IMR-90 (cell line): ENCODE measurements around the gene ZNF512. TPM values are rescaled to one million over a fixed set of nuclear protein-coding genes. Genes with fewer than 3 reads are reported as not detected.

Source experiments
- ATAC-seq: fragments of 200-7000 bp; cut with Tn5 transposase; 2 replicates; pipeline ENCODE4 v1.9.1; 2020; ENCODE audit warnings: low read depth, mild to moderate bottlenecking, moderate library complexity
- BruUV-seq: library from RNA; stranded (reverse); fragments of 400-500 nt; replicated peaks from 2 replicates; lab custom pipeline; 2021; lab: Mats Ljungman, UMichigan
- CTCF ChIA-PET: fragments of 300-600 bp; formaldehyde crosslinking; extraction: SDS; loops from one replicate; lab custom pipeline; 2021; ENCODE audit warnings: antibody characterized with exemption; lab: Yijun Ruan, JAX
- POLR2A ChIA-PET: fragments of 300-600 bp; sonication (Branson Sonifier 250); formaldehyde crosslinking; loops from one replicate; lab custom pipeline; 2022; ENCODE audit warnings: antibody characterized with exemption; ENCODE audit not compliant: unreplicated experiment; lab: Charles Lee
- DNase-seq: peaks from one replicate; pipeline ENCODE4 v3.0.0; 2013
- H2AFZ ChIP-seq: replicated peaks from 2 replicates; pipeline ENCODE3; 2013; ENCODE audit warnings: low read length, mild to moderate bottlenecking; ENCODE audit not compliant: poor library complexity
- H2AK5ac ChIP-seq: 2 replicates; pipeline ENCODE4 v1.6.1; 2013; ENCODE audit warnings: low read depth, low read length, inconsistent platforms
- H2AK9ac ChIP-seq: replicated peaks from 2 replicates; pipeline ENCODE3; 2013; ENCODE audit warnings: mild to moderate bottlenecking, low read depth, low read length, moderate library complexity; ENCODE audit not compliant: poor library complexity
- H2BK120ac ChIP-seq: 2 replicates; pipeline ENCODE4 v1.6.1; 2013; ENCODE audit warnings: low read depth, low read length, inconsistent platforms
- H2BK15ac ChIP-seq: 3 replicates; pipeline ENCODE4 v1.6.1; 2013; ENCODE audit warnings: low read depth, low read length, inconsistent platforms
- H2BK20ac ChIP-seq: 2 replicates; pipeline ENCODE4 v1.6.1; 2013; ENCODE audit warnings: low read depth, mild to moderate bottlenecking, inconsistent platforms, low read length, moderate library complexity
- H2BK5ac ChIP-seq: 2 replicates; pipeline ENCODE4 v1.6.1; 2013; ENCODE audit warnings: mild to moderate bottlenecking, low read depth, low read length, inconsistent platforms; ENCODE audit not compliant: poor library complexity, severe bottlenecking
- H3K14ac ChIP-seq: replicated peaks from 2 replicates; pipeline ENCODE4 v1.6.1; 2013; ENCODE audit warnings: low read depth, low read length, inconsistent platforms
- H3K18ac ChIP-seq: 2 replicates; pipeline ENCODE4 v1.6.1; 2013; ENCODE audit warnings: low read depth, low read length, control low read depth
- H3K23ac ChIP-seq: 2 replicates; pipeline ENCODE4 v1.6.1; 2013; ENCODE audit warnings: low read depth, low read length, inconsistent platforms
- H3K27ac ChIP-seq: 2 replicates; pipeline ENCODE4 v1.5.1; 2013; ENCODE audit warnings: mild to moderate bottlenecking, control low read depth, low read length; ENCODE audit not compliant: insufficient read depth
- H3K27me3 ChIP-seq: 2 replicates; pipeline ENCODE4 v1.6.1; 2013; ENCODE audit warnings: low read length; ENCODE audit not compliant: control insufficient read depth, insufficient read depth
- H3K36me3 ChIP-seq: 2 replicates; pipeline ENCODE4 v1.6.1; 2013; ENCODE audit warnings: low read length, mixed read lengths; ENCODE audit not compliant: control insufficient read depth, insufficient read depth
- H3K4ac ChIP-seq: 2 replicates; pipeline ENCODE4 v1.6.1; 2013; ENCODE audit warnings: low read depth, low read length, inconsistent platforms
- H3K4me1 ChIP-seq: 2 replicates; pipeline ENCODE4 v1.6.1; 2013; ENCODE audit warnings: low read length, mixed read lengths; ENCODE audit not compliant: control insufficient read depth, insufficient read depth
- H3K4me2 ChIP-seq: 2 replicates; pipeline ENCODE4 v1.6.1; 2013; ENCODE audit warnings: low read depth, mild to moderate bottlenecking, control low read depth, low read length, moderate library complexity
- H3K4me3 ChIP-seq: 2 replicates; pipeline ENCODE4 v1.5.1; 2013; ENCODE audit warnings: low read depth, mild to moderate bottlenecking, control low read depth, low read length, moderate library complexity; ENCODE audit not compliant: insufficient read depth
- H3K56ac ChIP-seq: 2 replicates; pipeline ENCODE4 v1.6.1; 2013; ENCODE audit warnings: low read length, inconsistent platforms; ENCODE audit not compliant: insufficient read depth; ENCODE audit errors: extremely low read depth
- H3K79me1 ChIP-seq, 2 experiments: 2 replicates each; pipeline ENCODE4 v1.6.1; 2013; ENCODE audit warnings: low read length in 2 of 2, inconsistent platforms in 1 of 2, low read depth in 1 of 2
- H3K9ac ChIP-seq: 2 replicates; pipeline ENCODE4 v1.6.1; 2013; ENCODE audit warnings: low read depth, low read length, control low read depth
- H3K9me1 ChIP-seq: 2 replicates; pipeline ENCODE4 v1.6.1; 2013; ENCODE audit warnings: low read length, inconsistent platforms; ENCODE audit not compliant: insufficient read depth
- H3K9me3 ChIP-seq: 2 replicates; pipeline ENCODE4 v1.6.1; 2013; ENCODE audit warnings: low read length; ENCODE audit not compliant: control insufficient read depth, insufficient read depth
- H4K20me1 ChIP-seq: 2 replicates; pipeline ENCODE4 v1.6.1; 2013; ENCODE audit warnings: low read length, inconsistent platforms; ENCODE audit not compliant: insufficient read depth
- H4K5ac ChIP-seq: 2 replicates; pipeline ENCODE4 v1.6.1; 2013; ENCODE audit warnings: mild to moderate bottlenecking, low read depth, low read length, control low read depth
- H4K8ac ChIP-seq, 2 experiments: 2 replicates each; pipeline ENCODE4 v1.6.1; 2013; ENCODE audit warnings: low read depth in 2 of 2, low read length in 2 of 2, control low read depth in 1 of 2, inconsistent platforms in 1 of 2
- H4K91ac ChIP-seq: 2 replicates; pipeline ENCODE4 v1.6.1; 2013; ENCODE audit warnings: low read depth, low read length, inconsistent platforms; ENCODE audit not compliant: insufficient read depth
- CEBPB ChIP-seq: IDR thresholded peaks from 2 replicates; pipeline ENCODE4 v1.6.1; 2012; ENCODE audit warnings: low read depth, low read length, improper control_type of control experiment
- WGBS, 2 experiments: methylation state at CpG; one replicate each; pipeline versions ENCODE4 v1.1.5 to v1.1.7; 2013; ENCODE audit warnings: missing lambda C conversion rate in 2 of 2; ENCODE audit not compliant: insufficient read length in 1 of 2; ENCODE audit errors: extremely low coverage in 2 of 2; 5-methylcytosine and 5-hydroxymethylcytosine counted together
- dilution Hi-C: fragments of 300-500 bp; cut with HindIII; formaldehyde crosslinking; loops from one replicate; pipeline ENCODE4 v1.14.3; 2018; ENCODE audit warnings: low sequenced_read_pairs; ENCODE audit not compliant: unreplicated experiment
- in situ Hi-C: fragments of 300-500 bp; cut with MboI; formaldehyde crosslinking; loops from 3 replicates; pipeline ENCODE4 v1.14.3; 2019; ENCODE audit warnings: low sequenced_read_pairs, inconsistent platforms, mixed read lengths
- intact Hi-C: fragments of 100-400 bp; cut with micrococcal nuclease; formaldehyde crosslinking; loops from 2 replicates; pipeline ENCODE4 v1.10.0; 2022
- polyA plus RNA-seq, 3 experiments: library from polyadenylated mRNA; depleted of rRNA; stranded (reverse); fragments of >200 nt; gene quantifications; 2 replicates each; pipeline ENCODE4 v1.2.3, GENCODE V29; 2012; ENCODE audit warnings: low replicate concordance in 1 of 3
- total RNA-seq: library from RNA; depleted of rRNA; stranded (reverse); fragments of >200 nt; gene quantifications from 2 replicates; pipeline ENCODE4 v1.2.3, GENCODE V29; 2012

ZNF512 gene
- total and polyA plus RNA-seq, 2 of the 4 experiments (the other 2 are of a cell fraction) = 25.8 to 56.5 TPM

DNA sequence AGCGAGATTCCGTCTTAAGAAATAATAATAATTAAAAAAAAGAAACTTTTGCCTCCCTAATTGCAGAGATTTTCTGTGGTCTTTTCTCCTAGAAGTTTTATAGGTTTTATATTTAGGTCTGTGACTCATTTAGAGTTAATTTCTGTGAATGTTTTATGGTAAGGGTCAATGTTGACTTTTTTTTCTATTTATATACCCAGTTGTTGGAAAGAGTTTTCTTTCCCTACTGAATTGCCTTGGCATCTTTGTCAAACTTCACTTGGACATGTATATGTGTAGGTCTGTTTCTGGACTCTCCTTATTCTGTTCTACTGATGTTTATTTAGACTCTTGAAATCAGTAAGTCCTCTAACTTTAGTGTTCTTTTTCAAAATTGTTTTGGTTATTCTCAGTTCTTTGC, 5.5 kb downstream of the ZNF512 start:
- H3K27me3 ChIP-seq = no peaks in the 10 kb centered on the region
- peaks cover 11 to 44% of the 10 kb centered on the region in 2 experiments for H3K79me1 ChIP-seq
- H3K27ac ChIP-seq = no peak overlapping the region
- DNase-seq = no peak
- no peak overlapping the region; the same call in 1 of the 2 replicates for H3K4ac ChIP-seq
- no peak overlapping the region; the same call in 1 of the 2 replicates for H2BK120ac ChIP-seq
- CTCF ChIA-PET = no interaction called here
- no peak overlapping the region for H2BK15ac ChIP-seq
- no CpG with 5 or more reads among the region's 2 CpGs for WGBS, 2 experiments
- no peak overlapping the region for H2AFZ ChIP-seq
- no TSS peak for BruUV-seq
- H2AK5ac ChIP-seq = no peak overlapping the region; the same call in 1 of the 2 replicates
- H3K23ac ChIP-seq = no peak overlapping the region
- H3K9me3 ChIP-seq = peaks cover 4% of the 10 kb centered on the region
- H4K20me1 ChIP-seq = peaks cover 34% of the 10 kb centered on the region
- no peak overlapping the region for H3K56ac ChIP-seq
- no peak overlapping the region; the same call in 1 of the 2 replicates for H3K4me2 ChIP-seq
- H4K91ac ChIP-seq = no peak overlapping the region
- ATAC-seq = no peak
- H3K4me3 ChIP-seq = no peak overlapping the region
- H3K9me1 ChIP-seq = peaks cover 3% of the 10 kb centered on the region; the same call in 1 of the 2 replicates
- dilution Hi-C loops (no loop called here), in situ Hi-C loops (no loop called here), intact Hi-C loops (no loop called here)
- no peak overlapping the region for H3K18ac ChIP-seq
- no peak overlapping the region for H4K8ac ChIP-seq
- H3K9ac ChIP-seq = no peak overlapping the region
- no peaks in the 10 kb centered on the region for H3K36me3 ChIP-seq
- H3K14ac ChIP-seq = 0 out of 2 replicates have a peak overlapping the region, but pooled peaks have one; percentile 37
- no peak overlapping the region for H2AK9ac ChIP-seq
- no peak overlapping the region for H2BK5ac ChIP-seq
- POLR2A ChIA-PET = no interaction called here
- H3K4me1 ChIP-seq = peaks cover 5% of the 10 kb centered on the region; the same call in 1 of the 2 replicates
- H2BK20ac ChIP-seq = no peak overlapping the region; the same call in 1 of the 2 replicates
- TF ChIP-seq CEBPB = no peak
- H4K5ac ChIP-seq = no peak overlapping the region
